B cell (primary cell): ENCODE data around the gene SLC1A1. TPM values are rescaled to one million over a fixed set of nuclear protein-coding genes. Genes with fewer than 3 reads are reported as not detected.

ENCODE experiments used
- ATAC-seq: fragments of 200-7000 bp; cut with Tn5 transposase; one replicate; pipeline ENCODE4 v1.10.0; 2021; ENCODE audit warnings: low read depth, mild to moderate bottlenecking, moderate number of reproducible peaks, moderate library complexity
- CTCF ChIA-PET: fragments of 350-600 bp; sonication (Branson Sonifier 250); formaldehyde crosslinking; loops from one replicate; lab custom pipeline; 2021; ENCODE audit warnings: antibody characterized with exemption, inconsistent platforms; lab: Charles Lee
- POLR2A ChIA-PET: fragments of 350-600 bp; sonication (Branson Sonifier 250); formaldehyde crosslinking; loops from one replicate; lab custom pipeline; 2021; ENCODE audit warnings: antibody characterized with exemption; lab: Charles Lee
- DNase-seq: peaks from one replicate; pipeline ENCODE4 v3.0.0; 2013
- H2AFZ ChIP-seq: 2 replicates; pipeline ENCODE4 v1.6.1; 2012; ENCODE audit warnings: mild to moderate bottlenecking, low read depth, low read length; ENCODE audit not compliant: insufficient read depth, poor library complexity, severe bottlenecking
- H3K27ac ChIP-seq, 2 donors: 1 replicate in 1 of 2; 2 replicates in 1 of 2; pipeline ENCODE4 v1.5.1; 2012 to 2013; ENCODE audit warnings: low read length in 2 of 2, mild to moderate bottlenecking in 2 of 2, moderate library complexity in 1 of 2
- H3K27me3 ChIP-seq, 4 experiments: fragments of 200-600 bp in 1 of 4; sonication (generic) in 1 of 4; replicated peaks in 1 of 4; 1 replicate in 2 of 4; 2 replicates in 2 of 4; pipeline versions ENCODE4 v1.6.1 to v1.7.0; 2013 to 2016; ENCODE audit warnings: low read length in 3 of 4, mild to moderate bottlenecking in 2 of 4, mixed read lengths in 1 of 4, moderate library complexity in 1 of 4; ENCODE audit not compliant: insufficient read depth in 4 of 4, control insufficient read depth in 3 of 4; ENCODE audit errors: control extremely low read depth in 1 of 4
- H3K36me3 ChIP-seq, 2 experiments: replicated peaks in 1 of 2; 1 replicate in 1 of 2; 2 replicates in 1 of 2; pipeline versions ENCODE4 v1.6.1 to v1.7.1; 2013; ENCODE audit warnings: low read length in 1 of 2; ENCODE audit not compliant: insufficient read depth in 2 of 2, control insufficient read depth in 1 of 2; ENCODE audit errors: control extremely low read depth in 1 of 2, extremely low read depth in 1 of 2
- H3K4me1 ChIP-seq, 2 donors: fragments of 200-600 bp in 1 of 2; sonication (generic) in 1 of 2; 1 replicate in 1 of 2; 2 replicates in 1 of 2; pipeline versions ENCODE4 v1.5.1 to v1.6.1; 2013 to 2017; ENCODE audit warnings: low read length in 2 of 2; ENCODE audit not compliant: control insufficient read depth in 2 of 2, insufficient read depth in 2 of 2
- H3K4me2 ChIP-seq: replicated peaks from 2 replicates; pipeline ENCODE3; 2012; ENCODE audit warnings: mild to moderate bottlenecking, low read depth, low read length; ENCODE audit not compliant: poor library complexity, severe bottlenecking
- H3K4me3 ChIP-seq, 5 experiments: fragments of 200-600 bp in 1 of 5; sonication (generic) in 1 of 5; 1 replicate in 3 of 5; 2 replicates in 2 of 5; pipeline versions ENCODE4 v1.5.1 to v1.7.0; 2011 to 2016; ENCODE audit warnings: low read length in 4 of 5, mild to moderate bottlenecking in 4 of 5, low read depth in 2 of 5, control low read depth in 1 of 5, moderate library complexity in 1 of 5; ENCODE audit not compliant: insufficient read depth in 1 of 5; ENCODE audit errors: control extremely low read depth in 1 of 5, extremely low read depth in 1 of 5
- H3K79me2 ChIP-seq: fragments of 200-600 bp; sonication (generic); one replicate; pipeline ENCODE4 v1.6.0; 2016; ENCODE audit warnings: low read length; ENCODE audit not compliant: control insufficient read depth, insufficient read depth
- H3K9ac ChIP-seq: fragments of 200-600 bp; sonication (generic); 2 replicates; pipeline ENCODE4 v1.6.1; 2017; ENCODE audit warnings: mild to moderate bottlenecking, low read length, moderate library complexity
- H3K9me3 ChIP-seq, 3 donors: one replicate each; pipeline versions ENCODE4 v1.6.1 to v1.7.1; 2013; ENCODE audit warnings: low read length in 2 of 3; ENCODE audit not compliant: control insufficient read depth in 2 of 3, insufficient read depth in 1 of 3; ENCODE audit errors: control extremely low read depth in 1 of 3
- H4K20me1 ChIP-seq: 2 replicates; pipeline ENCODE4 v1.6.0; 2012; ENCODE audit warnings: mild to moderate bottlenecking, low read length; ENCODE audit not compliant: insufficient read depth, control insufficient read depth, poor library complexity, severe bottlenecking
- H3K27ac Mint-ChIP-seq: one replicate; pipeline ENCODE4 v1.8.0; 2021; ENCODE audit warnings: mixed read lengths
- H3K27me3 Mint-ChIP-seq: one replicate; pipeline ENCODE4 v1.8.0; 2021; ENCODE audit warnings: mixed read lengths
- H3K4me1 Mint-ChIP-seq: one replicate; pipeline ENCODE4 v1.8.0; 2021; ENCODE audit warnings: mixed read lengths
- H3K4me3 Mint-ChIP-seq: one replicate; pipeline ENCODE4 v1.8.0; 2021; ENCODE audit warnings: mixed read lengths
- H3K9me3 Mint-ChIP-seq: one replicate; pipeline ENCODE4 v1.8.0; 2022; ENCODE audit warnings: mixed read lengths; ENCODE audit not compliant: insufficient read depth
- EZH2 ChIP-seq: IDR thresholded peaks from 2 replicates; pipeline ENCODE4 v1.6.1; 2012; ENCODE audit warnings: borderline replicate concordance, low read depth, mild to moderate bottlenecking, moderate library complexity, low read length; ENCODE audit not compliant: insufficient read depth, poor library complexity, severe bottlenecking
- whole genome bisulfite sequencing: methylation state at CpG from one replicate; pipeline ENCODE4 v1.1.5; 2013; ENCODE audit warnings: missing lambda C conversion rate; ENCODE audit not compliant: insufficient coverage; 5-methylcytosine and 5-hydroxymethylcytosine counted together
- intact Hi-C: fragments of 100-400 bp; cut with micrococcal nuclease; formaldehyde crosslinking; loops from one replicate; pipeline ENCODE4 v1.10.0; 2022
- polyA plus RNA-seq: library from polyadenylated mRNA; depleted of rRNA; stranded (reverse); fragments of >200 nt; gene quantifications from 2 replicates; pipeline ENCODE4 v1.2.3, GENCODE V29; 2012
- total RNA-seq, 2 donors: library from RNA; stranded (reverse); fragments of 120-200 nt in 1 of 2; gene quantifications; 1 replicate in 1 of 2; 2 replicates in 1 of 2; pipeline versions ENCODE4 v1.2.3 to v1.2.4, GENCODE V29; 2013 to 2022
- TF ChIP-seq, protein P1 (sequence below): fragments of 200-600 bp; IDR thresholded peaks from one replicate; pipeline ENCODE4 v1.8.0; 2022; ENCODE audit warnings: antibody characterized with exemption, mild to moderate bottlenecking

SLC1A1 gene
- total and polyA plus RNA-seq, 2 donors (not counting 1 experiment from before 2014, with no cell fraction given), result 0.10 to 0.54 TPM

DNA sequence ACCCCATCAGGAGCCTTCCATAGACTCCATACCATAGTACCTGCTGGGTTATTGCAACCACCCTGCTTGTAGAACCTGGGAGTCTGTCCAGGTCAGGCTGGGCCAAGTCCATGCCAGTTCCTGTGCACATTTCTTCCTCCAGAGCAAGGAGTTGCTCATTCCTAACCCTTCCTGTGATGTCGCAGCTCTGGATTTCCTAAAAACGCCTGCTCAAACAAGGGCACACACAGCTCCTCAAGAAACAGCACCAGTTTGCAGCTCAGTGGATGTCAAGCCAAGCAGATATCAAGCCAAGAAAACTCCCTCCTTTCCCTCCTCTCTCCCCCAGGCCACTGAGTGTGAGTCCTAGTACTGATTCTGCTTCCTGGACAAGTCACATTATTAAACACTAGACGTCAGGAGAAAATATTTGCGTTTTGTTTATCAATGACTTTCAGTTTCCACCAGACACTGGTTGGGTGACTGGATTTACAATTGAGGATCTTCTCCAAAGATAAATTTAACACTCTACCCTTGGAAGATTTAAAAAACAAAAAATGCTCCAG lies 59.6 kb downstream of the SLC1A1 start:
- ChIA-PET CTCF (interaction anchor here (1.3 to 1.4 kb wide), 2 partner anchors 164 to 166 kb away, joined by 5 read pairs; no protein-coding TSS in a partner anchor), POLR2A (no interaction called here)
- Histone ChIP-seq H3K4me3 (no peak overlapping the region), H3K9me3 (no peaks in the 10 kb centered on the region), H3K36me3 (no peaks in the 10 kb centered on the region), H3K9ac (no peak overlapping the region), H3K27me3 (no peaks in the 10 kb centered on the region), H3K27ac (no peak overlapping the region), H3K79me2 (no peaks in the 10 kb centered on the region), H3K4me1 (no peaks in the 10 kb centered on the region), H4K20me1 (no peaks in the 10 kb centered on the region), H2AFZ (no peak overlapping the region), H3K4me2 (no peak overlapping the region)
- Mint-ChIP-seq H3K27me3 (peaks cover 7% of the 10 kb centered on the region), H3K4me3 (no peak overlapping the region), H3K9me3 (no peaks in the 10 kb centered on the region), H3K4me1 (no peaks in the 10 kb centered on the region), H3K27ac (no peak overlapping the region)
- no peak for DNase-seq
- 96% methylated on average over 2 of the region's 4 CpGs for WGBS
- TF ChIP-seq EZH2, result no peak
- TF ChIP-seq, protein P1, sequence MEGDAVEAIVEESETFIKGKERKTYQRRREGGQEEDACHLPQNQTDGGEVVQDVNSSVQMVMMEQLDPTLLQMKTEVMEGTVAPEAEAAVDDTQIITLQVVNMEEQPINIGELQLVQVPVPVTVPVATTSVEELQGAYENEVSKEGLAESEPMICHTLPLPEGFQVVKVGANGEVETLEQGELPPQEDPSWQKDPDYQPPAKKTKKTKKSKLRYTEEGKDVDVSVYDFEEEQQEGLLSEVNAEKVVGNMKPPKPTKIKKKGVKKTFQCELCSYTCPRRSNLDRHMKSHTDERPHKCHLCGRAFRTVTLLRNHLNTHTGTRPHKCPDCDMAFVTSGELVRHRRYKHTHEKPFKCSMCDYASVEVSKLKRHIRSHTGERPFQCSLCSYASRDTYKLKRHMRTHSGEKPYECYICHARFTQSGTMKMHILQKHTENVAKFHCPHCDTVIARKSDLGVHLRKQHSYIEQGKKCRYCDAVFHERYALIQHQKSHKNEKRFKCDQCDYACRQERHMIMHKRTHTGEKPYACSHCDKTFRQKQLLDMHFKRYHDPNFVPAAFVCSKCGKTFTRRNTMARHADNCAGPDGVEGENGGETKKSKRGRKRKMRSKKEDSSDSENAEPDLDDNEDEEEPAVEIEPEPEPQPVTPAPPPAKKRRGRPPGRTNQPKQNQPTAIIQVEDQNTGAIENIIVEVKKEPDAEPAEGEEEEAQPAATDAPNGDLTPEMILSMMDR, result no peak
- intact Hi-C loops, result loop anchor here (1.0 kb wide), 1 partner anchor 168 kb away; no protein-coding TSS in a partner anchor
- no peak for ATAC-seq

GRCh38 chr9:4550777-4551484 lies 60.7 kb downstream of the SLC1A1 start:
- no CpG with 5 or more reads among the region's 4 CpGs for WGBS
- Histone ChIP-seq H4K20me1 (no peaks in the 10 kb centered on the region), H3K9me3 (no peaks in the 10 kb centered on the region), H3K36me3 (no peaks in the 10 kb centered on the region), H3K4me1 (no peaks in the 10 kb centered on the region), H3K9ac (no peak overlapping the region), H3K79me2 (no peaks in the 10 kb centered on the region), H3K4me3 (no peak overlapping the region), H3K27ac (no peak overlapping the region), H3K27me3 (no peaks in the 10 kb centered on the region), H3K4me2 (no peak overlapping the region), H2AFZ (no peak overlapping the region)
- no peak for ATAC-seq
- intact Hi-C loops, result no loop called here
- Mint-ChIP-seq H3K9me3 (no peaks in the 10 kb centered on the region), H3K4me3 (no peak overlapping the region), H3K27me3 (peaks cover 7% of the 10 kb centered on the region), H3K4me1 (no peaks in the 10 kb centered on the region), H3K27ac (no peak overlapping the region)
- ChIA-PET CTCF (no interaction called here), POLR2A (no interaction called here)
- no peak for TF ChIP-seq EZH2
- TF ChIP-seq, protein P1, result no peak
- DNase-seq, result no peak
